Colonic mucosa (tissue), 4 donors: ENCODE measurements around the gene EIF3B. TPM values are rescaled to one million over a fixed set of nuclear protein-coding genes. Genes with fewer than 3 reads are reported as not detected.

Source experiments
- DNase-seq: peaks from one replicate; pipeline ENCODE4 v3.0.0-alpha.2; 2020
- H3K27ac ChIP-seq: fragments of 200-600 bp; one replicate; pipeline ENCODE4 v1.8.0; 2021
- H3K27me3 ChIP-seq: fragments of 200-600 bp; one replicate; pipeline ENCODE4 v1.8.0; 2021
- H3K36me3 ChIP-seq: fragments of 200-600 bp; one replicate; pipeline ENCODE4 v1.8.0; 2021
- H3K4me1 ChIP-seq: fragments of 200-600 bp; one replicate; pipeline ENCODE4 v1.8.0; 2021; ENCODE audit warnings: mild to moderate bottlenecking
- H3K4me3 ChIP-seq: fragments of 200-600 bp; one replicate; pipeline ENCODE4 v1.8.0; 2021
- H3K9ac ChIP-seq, 2 donors: one replicate each; pipeline ENCODE4 v1.7.0; 2013; ENCODE audit warnings: control low read depth in 2 of 2, low read depth in 2 of 2, low read length in 2 of 2
- H3K9me3 ChIP-seq: fragments of 200-600 bp; one replicate; pipeline ENCODE4 v1.8.0; 2021
- intact Hi-C: fragments of 100-400 bp; cut with DNase I; formaldehyde crosslinking; loops from one replicate; pipeline ENCODE4 v1.14.1; 2022
- total RNA-seq, 2 donors: library from RNA; stranded (reverse); fragmentation: NEBNext Ultra II Directional in 1 of 2; extraction: Animal tissue kit (Norgen Biotek cat#: 25700) in 1 of 2; gene quantifications; one replicate each; pipeline ENCODE4 v1.2.1, GENCODE V29; 2021
- TF ChIP-seq, protein P1 (sequence below): fragments of 200-600 bp; IDR thresholded peaks from one replicate; pipeline ENCODE4 v1.8.0; 2022; ENCODE audit warnings: antibody characterized with exemption, mild to moderate bottlenecking
- donor health status: healthy.
- donor health status: DM: no; HTN: no; CAD: no.
- donor health status: DM: no; HTN: no; CAD: no.

EIF3B gene
- total RNA-seq, 2 donors from 2014 or later: 94.4 to 180 TPM

DNA sequence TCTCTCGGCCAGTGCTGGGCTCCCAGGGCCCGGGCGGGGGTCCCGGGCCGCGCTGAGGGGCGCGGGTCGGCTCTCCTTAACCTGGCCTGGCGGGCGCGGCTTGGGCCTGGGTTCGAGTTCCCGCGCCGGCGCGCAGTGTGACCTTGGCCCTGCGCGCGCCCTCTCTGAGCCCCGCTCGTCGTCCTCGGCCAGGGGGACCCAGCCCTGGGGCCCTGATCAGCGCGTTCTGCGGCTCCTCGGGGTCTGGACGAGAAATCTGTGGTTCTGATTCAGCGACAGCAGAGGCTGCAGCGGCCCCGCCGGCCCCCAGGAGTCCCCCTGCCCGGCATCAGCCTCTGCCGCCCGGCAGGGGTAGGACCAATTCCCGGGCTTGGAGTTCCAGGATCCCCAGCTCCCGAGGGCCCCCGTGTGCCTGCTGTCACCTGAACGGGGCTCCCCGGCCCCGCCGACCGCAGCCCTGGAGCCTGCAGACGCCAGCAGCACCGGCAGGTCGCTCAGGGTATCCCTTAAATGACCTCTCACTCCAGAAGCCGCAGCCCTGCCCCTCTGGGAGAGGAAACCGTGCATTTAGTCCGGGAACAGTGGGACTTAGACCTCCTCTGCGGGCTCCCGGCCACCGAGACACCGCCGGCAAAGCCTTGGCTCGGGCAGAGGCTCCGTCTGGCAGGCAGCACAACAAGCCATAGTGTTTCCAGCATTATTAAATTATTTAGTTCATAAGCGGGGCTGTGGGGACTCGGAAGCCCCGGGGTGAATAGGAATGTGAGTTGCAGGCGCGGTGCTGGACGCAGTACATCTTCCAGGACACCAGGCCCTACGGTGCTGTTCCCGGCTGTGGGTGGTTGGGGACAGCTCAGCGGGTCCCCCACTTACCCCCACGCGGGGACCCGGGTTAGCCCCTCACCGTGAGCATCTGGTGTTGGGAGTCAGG lies 49.4 kb downstream of the EIF3B start:
- Histone ChIP-seq H3K4me3 (peak overlapping the region; percentile 87), H3K27ac (peak overlapping the region; percentile 22), H3K27me3 (no peaks in the 10 kb centered on the region), H3K36me3 (no peaks in the 10 kb centered on the region), H3K9me3 (no peaks in the 10 kb centered on the region), H3K9ac (peak overlapping the region; percentile 70 to 74), H3K4me1 (peaks cover 7% of the 10 kb centered on the region)
- intact Hi-C loops: no loop called here
- DNase-seq: peak; percentile 42
- TF ChIP-seq, protein P1, sequence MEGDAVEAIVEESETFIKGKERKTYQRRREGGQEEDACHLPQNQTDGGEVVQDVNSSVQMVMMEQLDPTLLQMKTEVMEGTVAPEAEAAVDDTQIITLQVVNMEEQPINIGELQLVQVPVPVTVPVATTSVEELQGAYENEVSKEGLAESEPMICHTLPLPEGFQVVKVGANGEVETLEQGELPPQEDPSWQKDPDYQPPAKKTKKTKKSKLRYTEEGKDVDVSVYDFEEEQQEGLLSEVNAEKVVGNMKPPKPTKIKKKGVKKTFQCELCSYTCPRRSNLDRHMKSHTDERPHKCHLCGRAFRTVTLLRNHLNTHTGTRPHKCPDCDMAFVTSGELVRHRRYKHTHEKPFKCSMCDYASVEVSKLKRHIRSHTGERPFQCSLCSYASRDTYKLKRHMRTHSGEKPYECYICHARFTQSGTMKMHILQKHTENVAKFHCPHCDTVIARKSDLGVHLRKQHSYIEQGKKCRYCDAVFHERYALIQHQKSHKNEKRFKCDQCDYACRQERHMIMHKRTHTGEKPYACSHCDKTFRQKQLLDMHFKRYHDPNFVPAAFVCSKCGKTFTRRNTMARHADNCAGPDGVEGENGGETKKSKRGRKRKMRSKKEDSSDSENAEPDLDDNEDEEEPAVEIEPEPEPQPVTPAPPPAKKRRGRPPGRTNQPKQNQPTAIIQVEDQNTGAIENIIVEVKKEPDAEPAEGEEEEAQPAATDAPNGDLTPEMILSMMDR: no peak

DNA sequence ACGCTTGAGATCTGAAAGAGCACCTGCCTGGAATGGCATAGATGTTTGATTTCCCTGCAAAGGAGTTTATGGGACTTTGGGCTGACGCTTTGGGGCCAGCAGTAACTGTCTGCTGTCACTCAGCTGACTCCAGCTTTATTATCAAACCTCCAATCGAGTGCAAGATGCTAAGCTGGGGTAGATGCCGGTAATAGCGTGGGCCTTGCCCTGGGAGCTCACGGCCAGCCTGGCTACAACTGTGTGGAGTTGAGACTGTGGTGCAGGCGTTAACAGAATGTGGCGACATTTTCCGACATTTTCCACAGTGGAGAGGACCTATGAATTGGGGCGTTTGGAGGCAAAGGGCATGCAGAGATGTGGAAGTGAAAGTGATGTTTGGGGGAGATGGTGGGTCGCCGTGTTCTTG lies 50.1 kb downstream of the EIF3B start:
- H3K9me3 ChIP-seq: no peaks in the 10 kb centered on the region
- H3K27ac ChIP-seq: no peak overlapping the region
- peak overlapping the region; percentile 87 for H3K4me3 ChIP-seq
- DNase-seq: no peak
- peaks cover 7% of the 10 kb centered on the region for H3K4me1 ChIP-seq
- TF ChIP-seq, protein P1: no peak
- H3K27me3 ChIP-seq: no peaks in the 10 kb centered on the region
- H3K36me3 ChIP-seq: no peaks in the 10 kb centered on the region
- peak overlapping the region; percentile 26 to 70 for H3K9ac ChIP-seq
- intact Hi-C loops: no loop called here

DNA sequence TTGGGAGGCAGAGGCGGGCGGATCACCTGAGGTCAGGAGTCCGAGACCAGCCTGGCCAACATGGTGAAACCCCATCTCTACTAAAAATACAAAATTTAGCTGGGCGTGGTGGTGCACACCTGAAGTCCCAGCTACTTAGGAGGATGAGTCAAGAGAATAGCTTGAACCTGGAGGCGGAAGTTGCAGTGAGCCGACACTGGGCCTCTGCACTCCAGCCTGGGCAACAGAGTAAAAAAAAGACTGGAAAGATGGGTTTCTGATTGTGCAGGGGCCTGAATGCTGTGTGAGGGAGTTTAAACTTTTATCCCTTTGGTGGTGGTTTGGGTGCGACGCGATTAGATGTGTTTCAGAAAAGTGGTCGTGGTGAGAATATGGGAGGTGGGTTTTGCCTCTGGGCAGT lies 50.6 kb downstream of the EIF3B start:
- H3K4me1 ChIP-seq: peaks cover 7% of the 10 kb centered on the region
- H3K27me3 ChIP-seq: no peaks in the 10 kb centered on the region
- no peak for DNase-seq
- TF ChIP-seq, protein P1: no peak
- no peaks in the 10 kb centered on the region for H3K36me3 ChIP-seq
- H3K4me3 ChIP-seq: no peak overlapping the region
- intact Hi-C loops: no loop called here
- peak overlapping the region; percentile 6 for H3K27ac ChIP-seq
- H3K9me3 ChIP-seq: no peaks in the 10 kb centered on the region
- H3K9ac ChIP-seq: peak overlapping the region in 1 of 2 donors; percentile 51

DNA sequence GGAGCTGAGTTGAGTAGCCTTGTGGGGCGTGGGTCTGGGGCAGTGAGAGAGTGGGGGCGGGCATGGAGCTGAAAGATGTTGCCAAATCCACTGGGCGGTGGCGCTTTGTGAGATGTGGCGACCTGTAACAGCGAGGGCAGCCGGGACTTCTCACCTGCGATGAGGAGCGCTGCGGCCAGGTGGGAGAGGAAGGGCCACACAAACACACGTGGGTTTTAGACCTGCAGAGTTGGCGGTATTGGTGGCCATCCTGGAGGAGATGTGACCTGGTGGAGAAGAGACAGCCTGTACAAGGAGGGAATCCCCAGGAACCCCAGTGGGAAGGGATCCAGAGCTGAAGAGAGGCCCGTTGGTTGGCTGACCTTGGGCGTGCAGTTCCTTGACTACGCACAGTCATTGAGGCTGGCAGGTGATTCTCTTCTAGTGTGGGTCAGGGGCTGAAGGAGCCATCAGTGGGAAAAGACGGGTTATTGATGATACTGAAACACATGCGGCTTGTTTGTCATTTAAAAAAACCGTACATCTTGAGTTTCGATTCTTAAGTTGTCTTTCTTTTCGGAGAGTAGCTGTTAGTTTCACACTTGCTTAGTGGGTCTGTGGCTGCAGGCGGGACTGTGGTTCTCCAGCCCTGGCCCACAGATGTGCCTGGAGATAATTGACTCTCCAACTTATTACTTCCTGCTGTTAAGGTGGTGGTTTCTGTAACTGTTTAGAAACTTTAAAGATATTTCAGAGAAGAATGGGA lies 51.1 kb downstream of the EIF3B start:
- H3K9ac ChIP-seq: peak overlapping the region in 1 of 2 donors; percentile 51
- no peaks in the 10 kb centered on the region for H3K36me3 ChIP-seq
- TF ChIP-seq, protein P1: no peak
- H3K27me3 ChIP-seq: no peaks in the 10 kb centered on the region
- peaks cover 7% of the 10 kb centered on the region for H3K4me1 ChIP-seq
- intact Hi-C loops: no loop called here
- H3K9me3 ChIP-seq: no peaks in the 10 kb centered on the region
- peak overlapping the region; percentile 6 for H3K27ac ChIP-seq
- DNase-seq: no peak
- no peak overlapping the region for H3K4me3 ChIP-seq

DNA sequence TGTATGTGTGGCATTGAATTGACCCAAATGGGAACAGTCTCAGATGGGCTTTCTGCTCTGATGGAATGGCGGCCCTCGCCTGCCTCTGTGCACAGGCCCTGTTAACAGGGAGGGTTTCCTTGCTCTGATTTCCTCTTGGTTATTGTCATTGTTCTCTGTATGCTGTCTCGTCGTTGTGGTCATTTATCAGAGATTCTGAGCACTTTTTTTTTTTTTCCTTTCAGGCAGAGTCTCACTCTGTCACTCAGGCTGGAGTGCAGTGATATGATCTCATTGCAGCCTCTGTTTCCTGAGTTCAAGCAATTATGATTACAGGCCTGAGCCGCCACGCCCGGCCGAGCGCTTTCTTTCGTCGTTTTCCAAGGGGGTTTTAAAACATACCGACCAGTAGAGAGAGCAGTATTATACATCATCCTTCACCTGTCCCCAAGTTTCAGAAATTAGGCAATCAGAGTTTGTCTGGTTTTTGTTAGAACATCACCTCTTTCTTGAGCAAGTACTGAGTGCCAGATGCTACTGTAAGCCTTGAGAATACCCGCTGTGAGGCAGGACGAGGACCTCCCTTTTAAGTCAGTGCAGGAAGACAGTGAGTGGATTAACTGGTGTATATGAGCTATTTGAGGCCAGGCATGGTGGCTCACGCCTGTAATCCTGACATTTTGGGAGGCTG lies 55.3 kb downstream of the EIF3B start:
- no peaks in the 10 kb centered on the region for H3K4me1 ChIP-seq
- no peak for DNase-seq
- intact Hi-C loops: no loop called here

More for the DNA sequence above, 55.3 kb downstream of the EIF3B start:
- Histone ChIP-seq H3K27me3 (no peaks in the 10 kb centered on the region), H3K4me3 (no peak overlapping the region), H3K9me3 (no peaks in the 10 kb centered on the region), H3K9ac (no peak overlapping the region), H3K36me3 (no peaks in the 10 kb centered on the region), H3K27ac (no peak overlapping the region)
- TF ChIP-seq, protein P1: no peak
